NCI-H2196 treated with DMSO at 0.1 percent for 48 hours (cell line): Measurements from ENCODE around the gene RBM6.

ENCODE experiments used
- DNase-seq: peaks from one replicate; lab custom pipeline; 2025; ENCODE audit not compliant: unreplicated experiment; lab: John Stamatoyannopoulos, UW

RBM6 gene

DNA sequence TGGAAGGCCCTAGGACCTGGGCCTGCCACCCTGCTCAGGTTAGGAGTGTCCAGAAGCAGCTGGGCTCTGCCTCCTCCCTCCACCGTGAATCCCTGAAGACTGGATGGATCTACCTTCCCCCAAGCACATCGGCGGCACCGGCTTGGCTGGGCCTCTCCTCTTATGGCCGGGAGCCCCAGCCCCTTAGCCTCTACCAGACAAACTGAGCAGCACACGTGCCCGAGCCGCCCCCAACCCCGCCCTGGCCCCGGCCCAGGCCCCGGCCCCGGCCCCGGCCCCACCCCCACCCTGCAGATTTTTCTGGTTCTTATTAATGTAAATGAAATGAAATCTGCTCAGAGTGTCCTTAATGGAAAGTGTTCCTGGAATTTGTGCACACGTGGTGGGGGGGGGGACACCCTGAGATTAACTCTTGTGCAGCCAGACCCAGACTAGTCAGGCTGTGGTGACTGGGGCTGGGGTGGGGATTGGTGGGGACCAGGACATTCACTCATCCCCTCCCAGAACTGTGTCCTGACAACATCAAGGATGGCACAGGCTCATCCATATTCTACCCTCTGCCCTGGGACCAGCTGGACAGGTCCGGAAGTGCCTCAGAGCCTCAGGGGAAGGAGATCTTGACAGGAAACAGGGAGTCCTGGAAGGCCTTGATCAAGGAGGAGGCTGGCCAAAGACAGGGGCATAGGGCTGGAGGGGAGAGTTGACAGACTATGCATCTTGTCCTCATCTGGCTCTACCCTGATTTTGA, 184.3 kb downstream of the RBM6 start:
- no peak for DNase-seq

DNA sequence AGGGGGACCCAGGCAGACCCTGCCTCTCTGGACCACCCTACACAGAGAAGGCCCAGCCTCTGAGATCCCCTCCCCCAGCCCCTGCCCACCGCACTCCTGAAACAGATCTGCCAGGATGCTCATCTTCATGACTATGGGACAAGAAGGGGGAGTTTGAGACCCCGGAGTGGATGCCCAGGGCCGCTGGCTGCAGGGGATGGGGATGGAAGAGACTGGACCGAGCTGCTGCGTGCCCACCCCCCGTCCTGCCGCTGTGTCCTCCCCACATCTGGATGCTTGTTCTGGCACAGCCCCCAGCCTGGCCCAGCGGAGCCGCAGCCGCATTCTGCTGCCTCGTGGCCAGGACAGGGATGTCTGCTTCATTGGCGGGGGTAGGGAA, 184.8 kb downstream of the RBM6 start:
- no peak for DNase-seq

DNA sequence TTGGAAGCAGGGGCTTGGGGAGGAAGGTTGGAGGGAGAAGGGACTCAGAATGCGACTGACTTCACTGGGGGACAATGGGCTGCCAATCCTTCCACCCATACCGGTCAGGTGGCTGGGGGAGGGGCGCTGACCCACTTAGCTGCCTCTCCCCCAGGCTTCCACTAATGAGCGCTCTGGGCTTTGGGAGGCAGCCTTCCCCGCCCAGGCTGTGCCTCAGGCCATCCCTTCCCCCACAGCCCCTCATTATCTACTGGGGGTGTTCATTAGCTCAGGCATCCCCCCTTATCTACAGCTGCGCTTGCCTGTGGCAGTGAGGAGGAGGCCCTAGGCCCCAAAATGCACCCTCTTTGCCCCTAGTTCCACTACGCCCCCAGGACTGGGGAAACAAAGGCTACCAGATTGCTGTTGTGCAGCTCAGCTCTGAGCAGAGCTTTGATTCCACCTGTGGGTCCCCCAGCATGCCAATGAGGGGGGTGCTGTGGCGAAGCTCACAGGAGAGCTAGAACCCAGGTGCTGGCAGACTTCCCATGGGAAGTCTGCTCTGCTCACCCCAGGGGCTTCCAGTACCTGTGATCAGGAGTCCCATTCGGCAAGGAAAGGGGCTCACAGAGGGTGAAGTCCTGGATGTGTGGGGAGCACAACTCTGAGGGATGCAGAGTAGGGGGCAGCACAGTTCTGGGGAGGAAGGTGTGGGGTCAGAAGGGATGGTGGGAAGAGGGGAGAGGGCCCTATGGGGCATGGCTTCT, 185.8 kb downstream of the RBM6 start:
- DNase-seq = no peak

DNA sequence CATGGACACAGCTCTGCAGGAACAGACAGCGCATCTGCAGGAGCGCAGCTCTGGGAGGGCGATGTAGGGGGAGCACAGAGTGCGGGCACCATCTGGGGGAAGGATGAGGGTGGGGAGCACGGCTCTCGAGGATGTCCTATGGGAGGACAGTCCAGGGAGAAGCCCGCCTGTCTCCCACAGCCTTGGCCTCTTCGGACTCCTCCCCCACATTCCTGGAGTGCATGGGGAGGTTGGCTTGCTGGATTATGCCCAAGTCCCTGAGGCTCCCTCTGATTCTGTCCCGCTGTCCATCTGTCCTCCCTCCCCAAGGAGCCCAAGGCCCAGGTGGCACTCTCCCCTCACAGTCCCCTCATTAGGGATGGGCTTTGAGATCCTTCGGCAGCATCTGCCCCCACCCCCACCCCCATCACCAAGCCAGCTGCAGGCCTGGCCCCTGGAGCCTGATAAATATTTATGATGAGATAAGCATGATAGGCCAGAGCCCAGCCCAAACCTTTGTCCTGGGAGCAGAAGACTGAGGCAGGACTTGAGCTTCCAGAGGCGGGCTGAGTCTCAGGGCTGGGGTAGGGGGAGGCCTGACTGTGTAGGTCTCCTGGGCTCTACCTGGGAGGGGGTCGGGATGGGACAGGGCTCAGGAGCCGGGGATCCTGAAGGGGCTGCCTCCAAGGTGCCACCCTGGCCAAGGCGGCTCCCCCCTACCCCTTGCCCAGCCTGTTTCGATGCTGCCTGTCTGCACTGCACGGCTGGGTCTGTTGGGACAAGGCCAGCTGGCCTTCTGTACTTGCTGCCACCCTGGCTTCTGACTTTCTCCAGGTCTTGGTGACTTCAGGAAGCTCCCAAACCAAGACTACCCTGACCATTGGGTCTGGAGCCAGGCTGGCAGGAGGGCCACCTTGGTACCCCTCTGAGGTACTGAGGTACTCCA, 186.6 kb downstream of the RBM6 start:
- DNase-seq = no peak
